GM13976 (cell line): Measurements from ENCODE around the gene CFAP68.
"Not testable (repeated sequence)": the region's sequence is repeated elsewhere in the genome, so short reads cannot be mapped to it uniquely, and the experiment has no call there.

Source experiments
- DNase-seq: peaks from one replicate; pipeline ENCODE4 v3.0.0; 2012; ENCODE audit warnings: low spot score
- CTCF ChIP-seq: IDR thresholded peaks from 2 replicates; pipeline ENCODE4 v1.5.1; 2012; ENCODE audit warnings: borderline replicate concordance, mild to moderate bottlenecking; ENCODE audit not compliant: insufficient read depth; ENCODE audit errors: extremely low read depth, missing control alignments, control extremely low read depth
- in situ Hi-C: fragments of 300-500 bp; cut with MboI; formaldehyde crosslinking; loops from one replicate; pipeline ENCODE4 v1.12.0; 2022; ENCODE audit warnings: low sequenced_read_pairs, mixed read lengths, inconsistent platforms; ENCODE audit not compliant: unreplicated experiment

The CFAP68 gene

GRCh38 chr11:111882202-111882601, 2.9 kb downstream of the CFAP68 start:
- in situ Hi-C loops = no loop called here
- no peak for TF ChIP-seq CTCF
- DNase-seq = no peak

GRCh38 chr11:111885053-111885452, 5.7 kb downstream of the CFAP68 start:
- DNase-seq, in situ Hi-C loops: not testable (repeated sequence)

- no peak for DNase-seq
- in situ Hi-C loops = no loop called here
- no peak for TF ChIP-seq CTCF
These were observed 6.7 kb downstream of the CFAP68 start for GRCh38 chr11:111886032-111886431.

- no peak for DNase-seq
- in situ Hi-C loops = no loop called here
- no peak for TF ChIP-seq CTCF
These were observed 7.5 kb downstream of the CFAP68 start for GRCh38 chr11:111886844-111887243.

GRCh38 chr11:111905411-111905810, 26.1 kb downstream of the CFAP68 start:
- TF ChIP-seq CTCF = no peak
- DNase-seq = no peak
- in situ Hi-C loops = no loop called here

- in situ Hi-C loops = no loop called here
- TF ChIP-seq CTCF = no peak
These were observed 27.3 kb downstream of the CFAP68 start for GRCh38 chr11:111906680-111907079.

GRCh38 chr11:111908639-111909305, 29.4 kb downstream of the CFAP68 start:
- in situ Hi-C loops = no loop called here
- no peak for DNase-seq
- TF ChIP-seq CTCF = no peak

More at GRCh38 chr11:111906680-111907079, 27.3 kb downstream of the CFAP68 start:
- DNase-seq = no peak
